Prostate gland (tissue), 2 donors: ENCODE results near the gene MYADM. TPM values are rescaled to one million over a fixed set of nuclear protein-coding genes. Genes with fewer than 3 reads are reported as not detected.
"Not testable (repeated sequence)": the region's sequence is repeated elsewhere in the genome, so short reads cannot be mapped to it uniquely, and the experiment has no call there.

Source experiments
- DNase-seq: peaks from one replicate; pipeline ENCODE4 v3.0.0-alpha.2; 2019; ENCODE audit warnings: low spot score
- H3K27ac ChIP-seq, 2 donors: fragments of 200-600 bp; sonication (generic); 2 replicates each; pipeline ENCODE4 v1.5.1; 2017 to 2019
- H3K27me3 ChIP-seq: fragments of 200-600 bp; sonication (generic); replicated peaks from 2 replicates; pipeline ENCODE4 v1.5.1; 2019; ENCODE audit not compliant: insufficient read depth
- H3K36me3 ChIP-seq, 2 donors: fragments of 200-600 bp; sonication (generic); 1 replicate in 1 of 2; 2 replicates in 1 of 2; pipeline versions ENCODE4 v1.5.1 to v1.8.1; 2017 to 2019
- H3K4me1 ChIP-seq: fragments of 200-600 bp; sonication (generic); replicated peaks from 2 replicates; pipeline ENCODE4 v1.5.1; 2019
- H3K4me3 ChIP-seq, 2 donors: fragments of 200-600 bp; sonication (generic); 2 replicates each; pipeline ENCODE4 v1.5.1; 2017 to 2019
- H3K9me3 ChIP-seq: fragments of 200-600 bp; sonication (generic); 2 replicates; pipeline ENCODE4 v1.5.1; 2017
- POLR2A ChIP-seq: fragments of 450-650 bp; IDR thresholded peaks from one replicate; pipeline ENCODE4 v1.6.1; 2016; ENCODE audit warnings: antibody characterized with exemption, mild to moderate bottlenecking
- POLR2AphosphoS5 ChIP-seq: sonication (generic); formaldehyde crosslinking; IDR thresholded peaks from one replicate; pipeline ENCODE4 v1.6.1; 2017; ENCODE audit warnings: antibody characterized with exemption
- WGBS: methylation state at CpG from one replicate; pipeline ENCODE4 v1.1.5; 2018; 5-methylcytosine and 5-hydroxymethylcytosine counted together
- intact Hi-C: fragments of 100-400 bp; cut with DNase I; formaldehyde crosslinking; loops from one replicate; pipeline ENCODE4 v1.14.2; 2022
- total RNA-seq, 2 donors: library from RNA; depleted of rRNA; stranded (reverse); fragments of >200 nt; gene quantifications; one replicate each; pipeline ENCODE4 v1.1.0, GENCODE V29; 2016
- TF ChIP-seq, protein P1 (sequence below), 4 experiments: fragments of 200-600 bp in 2 of 4; fragments of 450-650 bp in 2 of 4; sonication (generic) in 2 of 4; IDR thresholded peaks; 1 replicate in 3 of 4; 2 replicates in 1 of 4; pipeline ENCODE4 v1.5.1; 2016 to 2019; ENCODE audit warnings: antibody characterized with exemption in 4 of 4, mild to moderate bottlenecking in 2 of 4, moderate library complexity in 2 of 4

Gene MYADM
- total RNA-seq, 2 donors from 2014 or later: 56.4 to 96.3 TPM

DNA sequence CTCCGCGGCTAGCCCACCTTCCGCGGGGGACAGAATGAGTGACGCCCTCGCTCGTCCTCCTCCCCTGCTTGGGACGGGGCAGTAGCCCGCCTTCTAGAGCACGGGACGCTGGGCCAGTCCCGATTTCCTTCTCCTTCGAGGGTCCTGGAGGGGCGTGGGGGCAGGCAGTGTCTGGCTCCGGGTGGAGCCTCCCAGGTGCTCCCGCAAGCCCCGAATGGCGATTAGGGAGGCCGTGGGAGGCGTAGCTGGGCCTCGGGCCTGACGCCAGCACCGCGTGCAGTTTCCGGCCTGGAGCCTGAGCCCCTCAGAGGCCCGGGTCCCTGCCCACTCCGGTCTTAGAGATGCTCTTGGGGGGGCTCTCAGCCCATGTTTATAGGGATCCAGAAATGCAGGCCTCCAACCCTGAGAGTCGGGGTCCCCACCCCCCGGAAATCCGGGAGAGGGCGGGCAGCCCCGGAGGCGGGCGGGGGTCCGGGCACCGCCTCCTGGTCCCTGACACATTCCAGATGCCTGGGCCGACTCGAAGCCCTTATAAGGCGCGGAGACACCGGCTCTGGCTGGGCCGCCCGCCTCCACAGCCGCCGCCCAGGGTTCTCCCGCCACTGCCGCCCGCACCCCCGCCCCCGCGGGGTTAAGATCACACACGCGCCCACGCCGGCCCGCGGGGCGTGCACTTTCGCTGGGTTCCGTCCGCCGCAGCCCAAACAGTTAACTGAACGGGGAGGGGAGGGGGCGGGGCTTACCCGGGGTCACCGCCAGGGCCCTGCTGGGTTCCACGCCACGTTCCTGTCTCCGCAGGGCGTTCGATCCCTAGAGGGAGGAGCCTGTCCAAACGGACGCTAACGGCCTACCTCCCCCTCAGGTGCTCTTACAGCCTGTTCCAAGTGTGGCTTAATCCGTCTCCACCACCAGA, 1.5 kb downstream of the MYADM start:
- Histone ChIP-seq H3K4me3 (peak overlapping the region; percentile 64 to 80), H3K36me3 (peaks cover 8 to 12% of the 10 kb centered on the region in 2 donors), H3K9me3 (no peaks in the 10 kb centered on the region), H3K27me3 (no peaks in the 10 kb centered on the region), H3K4me1 (no peaks in the 10 kb centered on the region), H3K27ac (peak overlapping the region; percentile 90 to 93)
- TF ChIP-seq, protein P1, sequence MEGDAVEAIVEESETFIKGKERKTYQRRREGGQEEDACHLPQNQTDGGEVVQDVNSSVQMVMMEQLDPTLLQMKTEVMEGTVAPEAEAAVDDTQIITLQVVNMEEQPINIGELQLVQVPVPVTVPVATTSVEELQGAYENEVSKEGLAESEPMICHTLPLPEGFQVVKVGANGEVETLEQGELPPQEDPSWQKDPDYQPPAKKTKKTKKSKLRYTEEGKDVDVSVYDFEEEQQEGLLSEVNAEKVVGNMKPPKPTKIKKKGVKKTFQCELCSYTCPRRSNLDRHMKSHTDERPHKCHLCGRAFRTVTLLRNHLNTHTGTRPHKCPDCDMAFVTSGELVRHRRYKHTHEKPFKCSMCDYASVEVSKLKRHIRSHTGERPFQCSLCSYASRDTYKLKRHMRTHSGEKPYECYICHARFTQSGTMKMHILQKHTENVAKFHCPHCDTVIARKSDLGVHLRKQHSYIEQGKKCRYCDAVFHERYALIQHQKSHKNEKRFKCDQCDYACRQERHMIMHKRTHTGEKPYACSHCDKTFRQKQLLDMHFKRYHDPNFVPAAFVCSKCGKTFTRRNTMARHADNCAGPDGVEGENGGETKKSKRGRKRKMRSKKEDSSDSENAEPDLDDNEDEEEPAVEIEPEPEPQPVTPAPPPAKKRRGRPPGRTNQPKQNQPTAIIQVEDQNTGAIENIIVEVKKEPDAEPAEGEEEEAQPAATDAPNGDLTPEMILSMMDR (IDR thresholded peaks at IDR 0.05): peak; percentile 13 to 72 (median 43)
- TF ChIP-seq POLR2A (peak; percentile 65), POLR2AphosphoS5 (peak; percentile 90)
- intact Hi-C loops: loop anchor here (10.0 kb wide), 1 partner anchor 266 kb away; the partner anchor contains the start of gene CNOT3
- WGBS: under 1% methylated on average over 68 of the region's 75 CpGs
- peak; percentile 82 for DNase-seq

GRCh38 chr19:53869805-53870484, 2.3 kb downstream of the MYADM start:
- not testable (repeated sequence) for H3K27me3 ChIP-seq, H3K9me3 ChIP-seq, H3K4me1 ChIP-seq, DNase-seq
- peaks cover 8 to 16% of the 10 kb centered on the region in 2 donors for H3K36me3 ChIP-seq
- intact Hi-C loops: loop anchor here (10.0 kb wide), 1 partner anchor 265 kb away; the partner anchor contains the start of gene CNOT3
- H3K4me3 ChIP-seq: peak overlapping the region; percentile 64 to 80
- H3K27ac ChIP-seq: peak overlapping the region; percentile 90 to 93
- 0% methylated on average over 11 of the region's 24 CpGs for WGBS

DNA sequence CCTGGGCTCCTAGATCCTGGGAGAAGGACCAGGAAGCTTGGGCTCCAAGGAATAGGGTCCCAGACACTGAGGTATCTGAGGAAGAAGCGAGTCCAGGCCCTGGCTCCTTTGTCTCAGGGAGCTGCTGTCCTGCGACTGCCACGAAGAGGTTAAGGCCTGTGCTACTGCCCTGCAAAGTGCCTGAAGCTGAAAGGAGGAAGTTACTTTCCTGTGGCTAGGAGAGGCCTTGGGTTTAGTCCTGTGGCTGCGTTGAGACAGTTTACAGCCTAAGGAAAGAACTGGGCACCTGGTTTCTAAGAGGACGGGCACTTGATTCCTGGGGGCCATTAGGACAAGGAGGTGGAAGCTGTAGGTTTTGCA, 2.8 kb downstream of the MYADM start:
- peak overlapping the region; percentile 90 to 93 for H3K27ac ChIP-seq
- no peaks in the 10 kb centered on the region for H3K4me1 ChIP-seq
- no peaks in the 10 kb centered on the region for H3K9me3 ChIP-seq
- peak overlapping the region in 1 of 2 donors; percentile 80 for H3K4me3 ChIP-seq
- TF ChIP-seq POLR2A: peak; percentile 15
- TF ChIP-seq, protein P1 (IDR thresholded peaks at IDR 0.05): no peak
- 55% methylated on average over 5 of the region's 5 CpGs for WGBS
- peaks cover 8 to 16% of the 10 kb centered on the region in 2 donors for H3K36me3 ChIP-seq
- no peaks in the 10 kb centered on the region for H3K27me3 ChIP-seq
- DNase-seq: no peak
- intact Hi-C loops: no loop called here

- no peak overlapping the region for H3K4me3 ChIP-seq
- TF ChIP-seq POLR2AphosphoS5 (no peak), POLR2A (no peak)
- TF ChIP-seq, protein P1 (IDR thresholded peaks at IDR 0.05): no peak
- DNase-seq: no peak
- intact Hi-C loops: no loop called here
- no peaks in the 10 kb centered on the region for H3K27me3 ChIP-seq
- H3K36me3 ChIP-seq: peaks cover 8 to 16% of the 10 kb centered on the region in 2 donors
- H3K9me3 ChIP-seq: no peaks in the 10 kb centered on the region
- WGBS: 49% methylated on average over 7 of the region's 7 CpGs
- no peak overlapping the region for H3K27ac ChIP-seq
- no peaks in the 10 kb centered on the region for H3K4me1 ChIP-seq
Measured at GRCh38 chr19:53871454-53871853, 3.8 kb downstream of the MYADM start.

- peaks cover 8 to 16% of the 10 kb centered on the region in 2 donors for H3K36me3 ChIP-seq
- TF ChIP-seq, protein P1 (IDR thresholded peaks at IDR 0.05): no peak
- TF ChIP-seq POLR2AphosphoS5 (no peak), POLR2A (no peak)
- H3K4me3 ChIP-seq: no peak overlapping the region
- intact Hi-C loops: no loop called here
- WGBS: 75% methylated on average over 6 of the region's 6 CpGs
- no peak overlapping the region for H3K27ac ChIP-seq
- H3K9me3 ChIP-seq: no peaks in the 10 kb centered on the region
- no peaks in the 10 kb centered on the region for H3K4me1 ChIP-seq
- DNase-seq: no peak
- no peaks in the 10 kb centered on the region for H3K27me3 ChIP-seq
Measured at GRCh38 chr19:53872762-53873161, 5.1 kb downstream of the MYADM start.
